NCI-H1694 treated with DMSO at 0.1 percent for 48 hours (cell line): ENCODE results near the gene GINS2.
A peak's percentile ranks its signal among the peaks of the same experiment; 100 is the strongest.

Source experiments
- DNase-seq: peaks from one replicate; lab custom pipeline; 2025; lab: John Stamatoyannopoulos, UW

Gene GINS2

DNA sequence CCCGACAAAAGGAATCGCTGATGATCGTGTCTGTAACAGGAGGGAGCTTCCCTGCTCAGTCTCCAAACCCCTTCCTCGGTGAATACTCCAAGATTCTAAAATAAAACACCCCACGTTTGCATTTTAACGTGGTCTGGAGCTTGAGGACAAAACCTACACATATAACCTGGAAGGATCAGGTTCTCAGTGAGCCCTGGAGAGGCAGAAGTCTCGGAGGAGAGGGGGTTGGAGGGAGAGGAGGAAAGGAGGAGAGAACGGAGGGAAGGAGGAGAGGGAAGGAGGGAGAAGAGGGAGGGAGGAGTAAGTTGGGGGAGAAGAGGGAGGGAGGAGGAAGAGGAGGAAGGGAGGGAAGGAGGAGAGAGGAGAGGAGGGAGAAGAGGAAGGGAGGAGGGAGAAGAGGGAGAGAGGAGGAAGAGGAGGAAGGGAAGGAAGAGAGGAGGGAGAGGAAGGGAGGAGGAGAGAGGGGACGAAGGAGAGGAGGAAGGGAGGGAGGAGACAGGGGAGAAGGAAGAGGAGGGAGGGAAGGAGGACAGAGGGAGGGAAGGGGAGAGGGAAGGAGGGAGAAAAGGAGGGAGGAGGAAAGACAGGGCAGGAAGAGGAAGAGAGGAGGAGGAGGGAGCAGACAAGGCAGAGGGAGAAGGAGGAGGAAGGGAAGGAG is 27.4 kb upstream of the GINS2 start:
- no peak for DNase-seq

- DNase-seq: peak; percentile 68
Measured at GRCh38 chr16:85715169-85716021, 26.6 kb upstream of the GINS2 start.

DNA sequence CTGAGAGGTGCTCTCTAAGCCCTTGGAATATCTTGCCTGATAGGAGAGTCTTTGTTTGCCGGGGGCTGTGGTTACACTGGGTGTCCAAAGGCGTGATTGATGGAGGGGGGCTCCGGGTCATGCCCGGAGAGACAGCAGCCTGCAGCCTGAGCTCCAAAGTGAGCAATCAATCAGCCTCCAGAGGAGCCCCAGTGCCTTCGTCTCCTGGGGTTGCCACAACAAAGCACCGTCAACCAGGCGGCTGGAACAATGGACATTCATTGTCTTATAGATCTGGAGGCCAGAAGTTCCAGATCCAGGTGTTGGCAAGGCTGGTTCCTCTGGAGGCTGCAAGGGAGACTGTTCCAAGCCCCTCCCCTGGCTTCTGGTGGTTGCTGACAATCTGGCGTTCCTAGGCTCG is 24.0 kb upstream of the GINS2 start:
- peak; percentile 19 for DNase-seq

DNA sequence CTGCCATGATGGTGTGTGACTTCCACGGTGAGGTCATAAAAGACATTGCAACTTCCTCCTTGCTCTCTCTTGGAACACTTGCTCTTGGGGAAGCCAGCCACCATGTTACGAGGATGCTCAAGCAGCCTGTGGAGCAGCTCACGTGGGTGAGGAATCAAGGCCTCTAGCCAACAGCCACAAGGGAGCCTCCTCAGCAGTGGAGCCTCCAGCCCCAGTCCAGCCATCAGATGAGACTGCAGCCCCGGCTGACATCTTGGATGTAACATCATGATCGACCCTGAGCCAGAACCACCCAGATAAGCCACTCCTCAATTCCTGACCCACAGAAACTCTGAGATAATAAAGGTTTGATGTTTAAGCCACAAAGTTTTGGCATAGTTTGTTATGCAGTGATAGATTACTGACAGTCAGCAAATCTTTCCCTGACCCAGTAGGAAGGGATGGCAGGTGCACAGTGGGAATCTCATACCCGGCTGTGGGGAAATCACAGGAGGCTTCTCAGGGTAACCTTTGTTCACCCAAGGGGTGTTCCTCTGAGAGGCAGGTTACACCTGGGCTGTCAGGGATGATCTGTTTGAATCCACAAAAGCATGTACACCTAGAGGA is 23.3 kb upstream of the GINS2 start:
- DNase-seq: no peak

DNA sequence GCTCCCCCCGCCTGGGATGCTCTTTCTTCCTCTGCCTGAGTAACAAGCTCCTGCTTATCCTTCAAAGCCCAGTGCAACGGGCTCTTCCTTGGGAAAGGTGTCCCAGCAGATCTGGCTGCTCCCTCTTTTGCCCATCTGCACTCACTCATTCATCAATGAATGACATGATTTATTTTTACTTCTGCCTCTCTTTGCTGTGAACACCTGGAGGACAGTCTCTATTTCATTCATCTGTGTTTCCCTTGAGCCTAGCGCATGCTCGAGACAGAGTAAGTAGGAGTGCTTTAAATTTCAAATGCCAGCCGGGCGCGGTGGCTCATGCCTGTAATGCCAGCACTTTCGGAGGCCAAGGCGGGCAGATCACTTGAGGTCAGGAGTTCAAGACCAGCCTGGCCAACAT is 22.0 kb upstream of the GINS2 start:
- no peak for DNase-seq

DNA sequence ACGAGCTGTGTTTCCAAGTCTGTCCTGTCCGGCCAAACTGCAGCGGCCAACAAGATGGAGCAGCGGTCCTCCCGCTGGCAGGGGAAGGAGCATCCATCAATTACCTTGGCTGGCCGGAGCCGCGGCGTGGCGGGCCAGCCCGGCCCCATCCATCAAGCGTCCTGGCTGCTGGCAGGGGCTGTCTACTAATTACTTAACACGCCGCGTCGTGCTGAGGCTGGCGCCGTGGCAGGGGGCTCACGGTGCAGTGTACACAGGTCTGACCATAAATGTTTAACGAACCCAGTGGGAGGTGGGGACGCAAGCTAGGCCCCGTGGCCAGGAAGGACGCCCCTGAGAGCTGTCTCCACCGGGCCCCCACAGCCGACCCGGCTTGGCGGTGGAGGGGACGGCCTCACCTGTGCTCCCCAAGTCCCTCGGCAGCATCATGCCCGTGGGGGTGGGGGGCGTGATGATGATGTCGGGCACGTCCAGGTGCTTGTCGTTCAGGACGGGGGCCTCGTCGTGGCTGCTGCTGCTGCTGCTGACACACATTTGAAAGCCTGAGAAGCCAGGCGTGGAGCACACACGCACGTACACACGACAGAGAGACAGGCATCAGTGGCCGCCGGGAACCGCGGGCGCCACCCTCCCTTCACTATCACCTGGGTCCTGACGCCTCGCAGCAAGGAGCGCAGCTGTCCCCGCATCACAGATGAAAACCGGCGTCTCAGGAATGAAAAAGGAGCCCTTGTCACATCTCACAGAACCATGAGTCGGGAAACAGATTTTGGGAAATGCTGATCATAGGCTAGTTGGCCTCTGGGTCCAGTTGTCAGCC is 21.2 kb upstream of the GINS2 start:
- no peak for DNase-seq

GRCh38 chr16:85708338-85708737 is 19.6 kb upstream of the GINS2 start:
- DNase-seq: no peak

GRCh38 chr16:85707528-85708095 is 18.9 kb upstream of the GINS2 start:
- DNase-seq: no peak

GRCh38 chr16:85706449-85707034 is 17.8 kb upstream of the GINS2 start:
- no peak for DNase-seq

- DNase-seq: no peak
Measured at GRCh38 chr16:85704900-85705846, 16.4 kb upstream of the GINS2 start.

GRCh38 chr16:85704011-85704410 is 15.3 kb upstream of the GINS2 start:
- DNase-seq: no peak

DNA sequence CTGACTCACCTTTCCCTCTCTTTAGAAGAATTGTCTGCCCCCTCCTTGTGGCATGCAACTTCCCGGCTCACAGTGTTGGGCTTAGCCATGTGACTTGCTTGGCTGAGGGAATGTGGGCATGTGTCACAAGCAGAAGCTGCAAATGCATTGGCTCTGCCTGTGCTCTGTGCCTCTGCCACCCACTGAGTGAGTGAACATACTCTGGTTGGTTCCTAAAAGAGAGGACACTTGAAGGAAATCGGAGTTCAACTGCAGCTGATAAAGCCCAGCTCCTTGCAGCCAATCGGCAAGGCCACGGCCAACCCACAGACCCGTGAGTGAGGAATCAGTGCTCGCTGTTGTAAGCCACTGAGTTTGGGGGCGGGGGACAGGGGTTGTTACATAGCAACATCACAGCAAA is 10.9 kb upstream of the GINS2 start:
- DNase-seq: peak; percentile 56

DNA sequence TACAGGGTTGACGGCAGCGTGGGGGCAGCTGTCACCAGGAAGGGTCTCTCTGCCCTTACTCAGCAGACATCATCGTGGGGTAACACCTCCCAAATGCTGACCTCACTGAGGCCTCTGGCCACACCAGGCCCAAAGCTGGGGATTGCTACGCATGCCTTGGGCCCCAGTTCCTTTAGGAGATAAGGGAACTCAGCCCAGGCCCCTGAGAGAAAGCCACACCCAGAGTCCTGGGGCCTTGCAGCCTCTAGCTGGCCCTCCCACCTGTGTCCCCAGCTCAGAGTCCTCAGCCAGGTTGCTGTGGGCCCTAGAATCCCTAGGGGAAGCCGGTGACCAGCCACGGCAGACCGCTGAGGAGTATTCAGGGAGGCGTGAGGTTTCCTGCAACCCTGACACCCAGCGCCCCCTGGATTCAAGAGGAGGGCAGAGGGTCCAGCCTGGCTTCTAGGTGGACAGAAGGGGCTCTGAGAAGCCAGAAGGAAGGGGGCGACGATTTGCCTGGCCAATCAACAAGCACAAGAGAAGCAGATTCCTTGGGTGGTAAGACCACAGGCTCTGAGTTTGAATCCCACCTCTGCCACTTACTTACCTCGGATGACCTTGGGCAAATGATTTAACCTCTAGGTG is 10.3 kb upstream of the GINS2 start:
- no peak for DNase-seq

DNA sequence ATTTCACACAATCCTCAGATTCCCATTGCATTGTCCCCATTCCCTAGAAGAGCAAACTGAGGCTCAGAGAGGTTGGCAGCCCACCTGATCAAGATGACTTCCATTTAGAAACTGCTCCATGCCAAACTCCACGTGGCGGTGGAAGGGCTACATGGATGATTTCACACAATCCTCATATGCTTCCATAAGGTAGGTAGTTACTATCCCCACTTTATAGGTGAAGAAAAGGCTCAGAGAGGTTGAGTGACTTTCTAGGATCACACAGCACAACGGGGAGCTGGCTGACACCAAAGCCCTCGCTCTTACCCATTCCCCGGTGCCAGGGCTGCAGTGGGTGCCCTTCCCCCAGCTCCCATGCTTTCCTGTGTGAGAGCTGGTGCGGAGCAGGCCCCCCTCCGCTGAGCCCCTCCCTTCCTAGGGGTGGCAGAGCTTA is 9.7 kb upstream of the GINS2 start:
- DNase-seq: no peak

DNA sequence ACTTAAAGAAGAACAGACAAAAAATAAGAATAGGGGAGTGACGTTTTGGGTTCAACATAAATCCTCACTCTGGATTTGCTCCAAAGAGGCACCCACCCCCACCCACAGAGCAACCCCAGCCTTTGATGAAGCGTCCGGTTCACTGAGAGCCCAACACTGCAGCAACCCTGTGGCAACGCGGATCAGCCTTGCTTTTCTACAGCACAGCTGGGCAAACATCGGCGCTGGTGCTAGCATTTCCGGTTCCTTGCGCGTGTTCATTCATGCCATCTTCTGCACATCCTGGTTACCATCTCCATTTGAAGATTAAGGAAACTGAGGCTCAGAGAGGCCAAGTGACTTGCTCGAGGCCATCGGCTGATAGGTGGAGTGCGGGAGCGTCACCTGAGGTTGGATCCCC is 8.7 kb upstream of the GINS2 start:
- DNase-seq: peak; percentile 41

DNA sequence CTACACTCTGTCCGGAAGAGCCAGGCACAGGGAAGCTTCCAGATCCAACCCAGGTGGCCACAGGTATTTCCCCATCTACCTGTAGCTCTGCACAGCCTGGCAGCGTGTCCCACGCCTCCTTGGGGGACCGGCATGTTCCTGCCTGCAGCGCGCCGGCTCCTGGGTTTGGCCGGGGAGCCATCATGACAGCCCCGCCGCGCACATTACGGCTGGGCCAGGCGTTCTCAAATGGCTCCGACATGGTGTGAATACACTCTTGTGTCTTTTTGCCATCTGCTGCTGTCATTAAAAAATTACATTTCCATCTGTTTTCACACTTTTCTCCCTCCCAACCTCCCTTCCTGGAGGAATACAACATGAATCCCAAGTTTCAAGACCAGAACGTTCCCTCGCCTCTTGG is 8.0 kb upstream of the GINS2 start:
- DNase-seq: peak; percentile 78

DNA sequence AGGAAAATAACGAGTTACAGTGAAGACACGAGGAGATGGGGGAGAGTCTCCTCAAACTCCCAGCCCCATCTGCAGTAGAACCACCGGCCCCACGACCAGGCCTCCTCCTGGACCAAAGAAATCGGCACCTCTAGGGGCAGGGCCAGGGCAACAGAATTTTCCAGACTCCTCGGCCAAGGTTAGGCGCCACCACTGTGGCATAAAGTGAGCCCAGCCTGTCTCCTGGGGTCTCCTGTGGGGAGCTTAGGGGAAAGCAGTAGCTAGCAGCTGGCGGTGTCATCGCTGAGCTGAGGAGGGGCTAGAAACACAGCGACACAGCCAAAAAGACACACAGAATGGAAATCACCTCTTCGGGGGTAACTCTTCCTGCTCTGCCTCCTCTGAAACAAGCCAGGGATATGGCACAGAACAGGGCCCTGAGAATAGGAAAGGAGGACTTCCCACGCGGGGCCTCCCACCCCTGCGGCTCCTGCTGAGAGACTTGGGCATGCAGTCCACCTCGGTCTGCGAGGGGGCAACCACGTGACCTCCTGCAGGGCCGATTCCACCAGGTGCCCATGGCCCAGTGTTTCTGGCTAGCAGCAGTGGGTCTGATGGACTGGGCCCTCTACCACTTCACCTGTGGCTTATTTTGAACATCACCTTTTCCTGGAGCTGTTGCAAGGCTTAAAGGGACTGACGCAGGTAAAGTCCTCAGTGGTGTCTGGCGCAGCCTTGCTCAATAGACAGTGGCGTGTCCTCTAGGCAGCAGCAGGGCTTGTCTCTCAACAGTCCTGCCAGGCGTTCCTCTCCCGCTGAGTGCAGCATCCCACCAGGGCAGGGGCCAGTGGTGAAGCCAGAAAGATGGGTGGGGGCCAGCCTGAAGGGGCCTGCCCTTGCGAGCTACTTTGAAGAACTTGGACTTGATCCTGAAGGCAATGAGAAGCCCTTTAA is 6.7 kb upstream of the GINS2 start:
- DNase-seq: no peak

DNA sequence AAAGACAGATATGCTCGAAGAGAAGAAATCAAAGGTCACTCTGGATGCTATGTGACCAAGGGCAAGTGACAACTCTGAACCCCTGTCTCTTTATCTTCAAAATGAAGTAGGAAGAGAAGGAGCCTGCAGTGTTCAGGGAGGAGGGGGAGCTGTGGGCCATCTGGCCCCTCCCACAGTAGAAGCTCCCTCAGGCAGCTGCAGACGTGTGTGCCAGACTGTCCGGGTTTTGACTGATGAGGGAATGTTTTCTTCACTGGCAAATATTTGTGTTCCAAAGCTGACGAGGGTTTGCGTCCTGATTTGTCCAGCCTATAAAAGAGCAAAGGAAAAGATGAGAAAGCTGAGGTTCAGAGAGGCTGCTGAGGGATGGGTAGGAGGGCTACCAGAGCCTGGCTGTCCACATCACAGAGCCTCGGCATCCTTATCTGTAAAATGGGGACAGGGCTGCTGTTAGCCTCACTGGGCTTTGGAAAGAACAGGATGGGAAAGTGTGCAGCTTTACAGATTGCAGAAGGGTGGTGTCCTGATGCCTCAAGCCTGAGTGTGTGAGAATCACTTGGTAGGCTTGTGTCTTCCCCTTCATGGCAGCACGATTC is 1.8 kb upstream of the GINS2 start:
- DNase-seq: peak; percentile 58
